Activated T-cell treated with anti-CD3 and anti-CD28 coated beads, Interleukin-2, amount 50 U/mL, for 4 hours (primary cell): ENCODE measurements around the gene SUPT20H. TPM values are rescaled to one million over a fixed set of nuclear protein-coding genes. Genes with fewer than 3 reads are reported as not detected.
"Not testable (repeated sequence)": the region's sequence is repeated elsewhere in the genome, so short reads cannot be mapped to it uniquely, and the experiment has no call there.

ENCODE experiments used
- ATAC-seq, 2 donors: fragments of 200-7000 bp; cut with Tn5 transposase; one replicate each; pipeline ENCODE4 v1.10.0; 2021
- DNase-seq: peaks from one replicate; pipeline ENCODE4 v3.0.0-alpha.2; 2020
- H3K27me3 Mint-ChIP-seq: one replicate; pipeline ENCODE4 v1.8.0; 2021; ENCODE audit warnings: low read depth, mixed read lengths
- H3K36me3 Mint-ChIP-seq: one replicate; pipeline ENCODE4 v1.8.0; 2022; ENCODE audit warnings: mixed read lengths; ENCODE audit not compliant: insufficient read depth
- H3K4me1 Mint-ChIP-seq: one replicate; pipeline ENCODE4 v1.8.0; 2021; ENCODE audit warnings: low read depth, mixed read lengths
- H3K4me3 Mint-ChIP-seq: one replicate; pipeline ENCODE4 v1.8.0; 2021; ENCODE audit warnings: mild to moderate bottlenecking, moderate library complexity, mixed read lengths
- H3K9me3 Mint-ChIP-seq: one replicate; pipeline ENCODE4 v1.8.0; 2021; ENCODE audit warnings: mixed read lengths
- total RNA-seq, 3 donors: library from RNA; stranded (reverse); gene quantifications; one replicate each; pipeline ENCODE4 v1.2.1, GENCODE V29; 2021

Gene SUPT20H
- total RNA-seq, 3 donors from 2014 or later: 44.4 to 51.8 (median 45.6) TPM

DNA sequence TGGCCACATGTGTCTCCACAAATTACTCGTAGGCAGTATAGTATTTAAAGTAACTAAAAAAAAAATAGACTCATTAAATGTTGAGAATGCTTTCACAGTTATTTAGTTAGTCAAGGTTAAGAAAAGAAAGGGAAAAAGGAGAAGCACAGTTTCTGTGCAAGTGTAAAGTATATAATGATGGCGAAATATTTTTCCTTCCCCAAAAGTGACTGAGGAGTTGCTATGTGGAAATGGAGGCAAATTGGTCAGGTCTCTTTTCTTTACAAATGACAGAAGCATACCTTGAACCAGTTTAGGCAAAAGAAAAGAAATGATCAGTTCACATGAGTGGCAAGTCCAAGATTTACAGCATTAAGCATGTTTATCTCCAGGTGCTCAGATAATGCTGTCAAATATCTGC is 28.0 kb upstream of the SUPT20H start:
- ATAC-seq (no peak), DNase-seq (no peak)
- no peaks in the 10 kb centered on the region for H3K36me3 Mint-ChIP-seq
- no peak overlapping the region for H3K4me3 Mint-ChIP-seq
- no peaks in the 10 kb centered on the region for H3K4me1 Mint-ChIP-seq
- no peaks in the 10 kb centered on the region for H3K9me3 Mint-ChIP-seq
- H3K27me3 Mint-ChIP-seq: peaks cover 2% of the 10 kb centered on the region

DNA sequence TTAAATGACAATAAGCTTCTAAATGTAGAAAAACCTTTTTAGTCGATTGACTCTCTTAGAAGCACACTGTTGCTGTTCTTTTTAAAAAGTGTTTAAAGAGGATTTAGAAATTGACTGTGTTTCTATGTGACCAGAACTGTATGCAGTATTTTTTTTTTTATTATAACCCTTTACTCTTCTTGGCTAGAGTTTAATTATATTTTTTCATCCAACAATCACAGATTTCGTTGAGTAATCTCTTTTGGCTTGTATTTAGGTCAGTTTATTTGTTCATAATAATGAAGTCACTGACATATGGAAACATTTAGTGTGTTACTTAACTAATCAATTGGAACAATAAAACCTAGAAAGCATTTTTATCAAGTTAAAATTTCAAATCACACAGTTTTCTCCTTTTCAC is 26.1 kb upstream of the SUPT20H start:
- Mint-ChIP-seq H3K4me3 (no peak overlapping the region), H3K36me3 (no peaks in the 10 kb centered on the region), H3K9me3 (no peaks in the 10 kb centered on the region), H3K27me3 (peaks cover 3% of the 10 kb centered on the region), H3K4me1 (no peaks in the 10 kb centered on the region)
- DNase-seq: no peak
- no peak for ATAC-seq

DNA sequence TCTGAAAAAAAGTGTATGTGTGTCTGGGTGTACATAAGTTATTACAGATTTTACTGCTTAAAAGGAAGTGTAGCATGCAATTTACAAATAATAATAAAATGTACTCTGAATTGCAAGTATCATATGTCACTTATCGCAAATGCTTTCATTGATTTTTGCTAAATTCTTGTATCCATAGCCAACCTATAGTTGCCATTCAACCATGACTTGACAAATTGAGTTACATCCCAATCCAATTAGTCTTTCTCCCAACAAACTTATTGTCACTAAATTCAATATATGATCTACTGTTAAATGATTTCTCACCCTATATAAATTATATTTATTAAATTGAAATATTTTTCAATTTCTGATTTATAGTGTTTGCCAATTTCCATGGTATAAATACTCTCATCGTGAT is 17.3 kb upstream of the SUPT20H start:
- Mint-ChIP-seq H3K4me3 (no peak overlapping the region), H3K4me1 (no peaks in the 10 kb centered on the region), H3K27me3 (peaks cover 2% of the 10 kb centered on the region), H3K36me3 (no peaks in the 10 kb centered on the region), H3K9me3 (no peaks in the 10 kb centered on the region)
- ATAC-seq (no peak), DNase-seq (no peak)

DNA sequence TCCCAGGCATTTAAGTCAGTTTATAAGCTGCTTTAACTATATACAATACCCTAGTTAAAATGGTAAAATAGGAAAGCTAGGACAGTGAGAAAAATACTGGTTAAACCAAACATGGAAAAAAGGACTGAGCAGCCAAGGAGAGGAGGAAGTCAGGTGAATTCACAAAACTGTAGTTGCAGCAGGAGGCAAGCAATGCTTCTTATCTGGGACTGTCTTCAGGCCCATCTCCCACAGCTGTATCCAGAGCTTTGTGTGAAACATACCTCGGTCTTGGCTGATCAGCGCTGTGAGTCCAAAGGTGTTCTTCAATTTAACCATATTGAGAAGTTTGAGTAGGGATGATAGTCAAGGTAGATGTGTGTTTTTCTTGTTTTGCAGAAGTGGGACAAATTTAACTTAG is 15.7 kb upstream of the SUPT20H start:
- Mint-ChIP-seq H3K9me3 (no peaks in the 10 kb centered on the region), H3K36me3 (no peaks in the 10 kb centered on the region), H3K4me3 (no peak overlapping the region), H3K4me1 (no peaks in the 10 kb centered on the region), H3K27me3 (peaks cover 3% of the 10 kb centered on the region)
- ATAC-seq: no peak
- DNase-seq: no peak

DNA sequence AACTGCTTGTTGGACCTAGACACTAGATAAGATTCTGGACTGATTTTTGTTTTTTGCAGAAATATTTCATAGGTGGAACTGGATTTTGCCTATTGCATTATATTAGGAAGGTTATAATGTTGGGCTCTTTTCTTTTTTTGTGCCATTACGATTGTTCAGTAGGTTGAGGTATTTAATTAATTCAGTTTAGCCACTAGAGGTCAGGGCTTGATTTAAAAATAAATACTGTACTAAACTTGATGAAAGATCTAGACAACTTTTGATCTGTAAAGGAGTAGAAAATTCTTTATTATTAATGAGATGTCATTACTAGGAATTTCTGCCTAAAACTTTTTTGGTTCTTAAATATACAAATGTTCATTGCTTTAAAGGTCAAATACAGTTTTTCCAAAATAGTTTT is 15.2 kb upstream of the SUPT20H start:
- ATAC-seq (no peak), DNase-seq (no peak)
- H3K27me3 Mint-ChIP-seq: peaks cover 3% of the 10 kb centered on the region
- H3K36me3 Mint-ChIP-seq: no peaks in the 10 kb centered on the region
- H3K4me1 Mint-ChIP-seq: no peaks in the 10 kb centered on the region
- H3K4me3 Mint-ChIP-seq: no peak overlapping the region
- H3K9me3 Mint-ChIP-seq: no peaks in the 10 kb centered on the region

DNA sequence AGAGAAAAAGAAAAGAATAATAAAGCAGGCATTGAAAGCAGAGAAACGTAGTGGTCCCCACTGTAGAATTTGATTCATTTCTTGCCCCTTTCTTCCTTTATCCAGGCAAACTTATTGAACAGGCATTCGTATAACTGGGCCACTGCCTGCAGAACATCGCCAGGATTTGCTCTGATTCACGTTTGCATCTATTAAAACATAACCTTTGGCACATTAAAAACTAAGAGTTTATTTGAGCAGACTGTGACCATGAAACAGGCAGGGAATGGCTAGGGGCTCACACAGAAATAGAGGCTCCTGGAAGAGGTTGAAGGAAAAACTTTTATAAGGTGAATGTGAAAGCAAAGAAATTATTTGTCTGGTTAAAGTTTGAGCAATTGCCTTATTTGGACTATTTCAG is 12.5 kb upstream of the SUPT20H start:
- Mint-ChIP-seq H3K9me3 (no peaks in the 10 kb centered on the region), H3K4me3 (no peak overlapping the region), H3K36me3 (no peaks in the 10 kb centered on the region), H3K27me3 (peaks cover 3% of the 10 kb centered on the region), H3K4me1 (no peaks in the 10 kb centered on the region)
- DNase-seq: no peak
- no peak for ATAC-seq

DNA sequence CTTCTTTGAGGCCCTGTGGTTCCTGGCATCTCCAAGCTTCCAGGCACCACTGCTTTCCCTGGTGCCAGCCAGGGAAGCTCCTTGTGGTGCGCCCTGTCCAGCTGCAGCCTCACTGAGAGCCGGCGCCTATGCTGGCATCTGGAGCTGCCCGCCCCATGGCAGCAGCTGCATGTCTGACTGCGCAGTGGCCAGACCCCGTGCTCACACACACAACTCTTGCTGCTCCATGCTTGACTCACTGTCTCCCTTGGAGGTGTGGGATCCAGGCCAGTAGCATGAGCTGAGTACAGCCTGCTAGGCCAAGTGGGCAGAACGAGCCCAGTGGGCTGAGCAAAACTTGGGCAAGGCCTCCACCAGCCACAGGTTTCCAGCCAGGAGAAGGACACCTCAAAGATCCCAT is 11.5 kb upstream of the SUPT20H start:
- H3K27me3 Mint-ChIP-seq: peaks cover 3% of the 10 kb centered on the region
- DNase-seq (no peak), ATAC-seq (no peak)
- no peaks in the 10 kb centered on the region for H3K36me3 Mint-ChIP-seq
- no peaks in the 10 kb centered on the region for H3K9me3 Mint-ChIP-seq
- no peak overlapping the region for H3K4me3 Mint-ChIP-seq
- no peaks in the 10 kb centered on the region for H3K4me1 Mint-ChIP-seq

DNA sequence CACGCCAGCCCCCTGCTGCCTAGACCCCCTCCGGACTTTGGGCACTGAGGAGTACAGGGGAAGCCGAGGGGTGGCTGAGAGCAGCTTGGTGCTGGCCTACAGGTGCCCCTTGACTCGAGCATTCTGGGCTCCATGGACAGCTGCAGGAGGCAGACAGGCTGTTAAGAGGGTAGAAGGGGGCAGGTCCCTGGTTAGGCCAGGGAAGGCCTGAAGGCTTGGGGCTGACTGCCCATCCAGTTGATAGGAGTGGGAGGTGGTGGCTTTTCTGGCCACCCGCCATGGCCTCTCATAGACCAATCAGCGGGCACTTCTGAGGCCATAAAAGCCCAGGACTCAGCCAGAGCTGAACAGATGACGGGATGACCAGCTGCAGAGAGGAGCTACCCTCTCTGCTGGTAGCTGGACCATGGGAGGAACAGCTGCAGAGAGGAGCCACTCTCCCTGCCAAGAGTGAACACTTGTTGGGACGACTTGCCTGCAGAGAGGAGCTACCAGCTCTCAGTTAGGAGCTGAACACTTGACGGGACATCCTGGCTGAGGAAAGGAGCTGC is 10.7 kb upstream of the SUPT20H start:
- ATAC-seq: no peak
- no peaks in the 10 kb centered on the region for H3K9me3 Mint-ChIP-seq
- DNase-seq: no peak
- H3K4me1 Mint-ChIP-seq: no peaks in the 10 kb centered on the region
- H3K4me3 Mint-ChIP-seq: no peak overlapping the region
- H3K36me3 Mint-ChIP-seq: no peaks in the 10 kb centered on the region
- peaks cover 3% of the 10 kb centered on the region for H3K27me3 Mint-ChIP-seq

DNA sequence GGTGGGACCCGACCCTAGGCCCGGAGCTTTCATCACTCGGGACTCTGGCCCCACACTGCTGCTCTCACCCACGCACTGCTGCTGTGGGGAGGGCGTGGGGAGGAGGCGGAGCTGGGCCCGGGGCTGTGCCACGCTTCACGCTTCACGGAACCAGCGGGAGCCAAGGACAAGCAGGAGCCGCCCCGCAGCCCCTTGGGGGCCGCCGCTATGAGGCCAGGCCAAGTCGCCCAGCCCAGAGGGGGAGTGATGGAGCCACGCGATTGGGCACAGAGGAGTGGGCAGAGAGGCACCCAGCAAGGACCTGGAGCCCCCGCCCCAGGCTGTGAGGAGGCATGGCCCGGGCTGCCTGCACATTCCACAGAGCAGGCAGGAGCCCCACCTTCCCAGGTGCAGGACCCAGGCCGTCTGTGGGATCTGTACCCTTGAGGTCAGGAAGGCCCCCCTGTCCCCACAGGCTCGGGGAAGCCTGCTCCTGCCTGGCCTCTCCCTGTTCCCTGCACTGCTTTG is 10.2 kb upstream of the SUPT20H start:
- no peak for ATAC-seq
- H3K9me3 Mint-ChIP-seq: no peaks in the 10 kb centered on the region
- H3K36me3 Mint-ChIP-seq: no peaks in the 10 kb centered on the region
- no peak overlapping the region for H3K4me3 Mint-ChIP-seq
- DNase-seq: no peak
- peaks cover 3% of the 10 kb centered on the region for H3K27me3 Mint-ChIP-seq
- H3K4me1 Mint-ChIP-seq: no peaks in the 10 kb centered on the region

DNA sequence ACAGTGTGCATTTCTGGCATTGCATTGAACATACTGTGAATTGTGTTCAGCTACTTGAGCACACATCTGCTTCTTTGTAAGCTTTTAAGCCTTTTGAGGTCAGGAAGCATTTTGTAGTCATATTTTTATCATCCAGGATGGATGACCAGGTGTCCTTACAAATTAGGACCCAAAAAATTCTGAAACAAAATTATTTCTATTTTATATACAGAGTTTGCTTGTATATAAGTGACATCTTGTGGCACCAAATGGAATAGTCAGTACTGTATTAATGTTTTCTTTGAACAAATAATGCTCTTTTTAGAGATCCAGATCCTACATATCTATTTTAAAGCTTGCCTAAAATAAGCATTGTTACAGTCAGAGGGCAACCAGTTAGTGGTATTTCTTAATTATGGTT is 9.5 kb upstream of the SUPT20H start:
- Mint-ChIP-seq H3K9me3 (no peaks in the 10 kb centered on the region), H3K36me3 (no peaks in the 10 kb centered on the region), H3K27me3 (peaks cover 3% of the 10 kb centered on the region), H3K4me3 (no peak overlapping the region), H3K4me1 (no peaks in the 10 kb centered on the region)
- ATAC-seq (no peak), DNase-seq (no peak)

DNA sequence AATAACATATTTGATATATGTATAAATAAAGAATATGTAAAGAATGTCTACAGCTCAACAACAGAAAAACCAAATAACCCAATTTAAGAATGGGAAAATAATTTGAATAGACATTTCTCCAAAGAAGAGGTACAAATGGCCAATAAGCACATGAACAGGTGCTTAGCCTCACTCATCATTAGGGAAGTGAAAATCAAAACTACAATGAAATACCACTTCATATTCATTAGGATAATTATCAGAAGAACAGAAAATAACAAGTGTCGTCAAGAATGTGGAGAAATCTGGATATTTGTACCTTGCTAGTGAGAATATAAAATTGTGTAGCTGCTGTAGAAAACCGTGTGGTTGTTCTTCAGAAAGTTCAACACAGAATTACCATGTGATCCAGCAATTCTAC is 8.4 kb upstream of the SUPT20H start:
- no peak for DNase-seq
- Mint-ChIP-seq H3K4me1 (no peaks in the 10 kb centered on the region), H3K27me3 (peaks cover 3% of the 10 kb centered on the region), H3K36me3 (no peaks in the 10 kb centered on the region), H3K9me3 (no peaks in the 10 kb centered on the region), H3K4me3 (no peak overlapping the region)
- ATAC-seq: no peak

DNA sequence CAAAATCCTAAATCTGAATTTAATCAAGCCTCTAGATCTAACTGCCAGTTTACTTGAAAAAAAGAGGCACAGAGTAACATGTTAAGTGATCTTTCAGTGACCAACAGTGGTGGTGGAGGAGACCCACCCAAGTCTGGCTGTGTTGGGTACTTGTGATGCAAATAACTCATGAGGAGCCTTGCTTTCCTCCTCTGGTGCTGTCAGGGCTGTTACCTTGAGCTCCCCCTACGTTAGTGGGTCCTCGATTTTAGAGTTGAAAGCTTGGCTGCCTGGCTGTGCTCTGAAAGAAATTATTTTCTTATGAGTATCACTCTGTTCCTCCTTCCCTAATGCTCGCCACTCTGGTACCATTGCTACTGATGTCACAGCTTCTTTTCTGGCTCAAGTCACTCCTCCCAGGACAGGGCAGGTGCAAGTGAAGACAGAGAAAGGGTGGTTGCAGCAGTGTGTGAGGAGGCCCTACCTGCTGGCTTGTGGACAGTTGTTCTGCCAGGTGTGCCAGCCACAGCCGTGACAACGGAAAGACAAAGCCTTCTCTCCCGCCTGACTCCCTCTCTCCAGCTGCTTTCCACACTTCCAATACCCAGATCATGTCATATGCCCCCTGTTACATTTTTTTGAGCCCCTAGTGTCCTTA is 6.5 kb upstream of the SUPT20H start:
- Mint-ChIP-seq H3K36me3 (no peaks in the 10 kb centered on the region), H3K4me3 (no peak overlapping the region), H3K4me1 (no peaks in the 10 kb centered on the region), H3K27me3 (peaks cover 5% of the 10 kb centered on the region), H3K9me3 (no peaks in the 10 kb centered on the region)
- ATAC-seq: no peak
- no peak for DNase-seq

DNA sequence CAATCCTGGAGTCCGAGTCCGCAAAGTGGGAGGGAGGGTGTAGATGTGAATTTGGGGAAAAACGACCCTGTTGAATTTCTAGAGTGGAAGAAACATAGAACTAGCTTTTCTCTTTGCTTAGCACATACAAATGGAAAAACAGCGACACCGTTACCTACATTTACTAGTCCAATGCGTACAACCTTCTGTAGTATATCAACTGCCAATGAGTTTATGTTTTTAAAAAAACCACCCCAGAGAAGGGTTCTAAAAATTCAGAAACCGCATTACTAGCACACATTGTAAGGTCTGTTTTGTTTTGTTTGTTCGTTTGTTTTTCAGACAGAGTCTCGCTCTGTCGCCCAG is 332 bp upstream of the SUPT20H start:
- peaks cover 25% of the 10 kb centered on the region for H3K4me1 Mint-ChIP-seq
- ATAC-seq (peak; percentile 19 to 20), DNase-seq (no peak)
- peaks cover 1% of the 10 kb centered on the region for H3K27me3 Mint-ChIP-seq
- H3K36me3 Mint-ChIP-seq: peaks cover 9% of the 10 kb centered on the region
- H3K4me3 Mint-ChIP-seq: peak overlapping the region; percentile 92
- H3K9me3 Mint-ChIP-seq: no peaks in the 10 kb centered on the region

DNA sequence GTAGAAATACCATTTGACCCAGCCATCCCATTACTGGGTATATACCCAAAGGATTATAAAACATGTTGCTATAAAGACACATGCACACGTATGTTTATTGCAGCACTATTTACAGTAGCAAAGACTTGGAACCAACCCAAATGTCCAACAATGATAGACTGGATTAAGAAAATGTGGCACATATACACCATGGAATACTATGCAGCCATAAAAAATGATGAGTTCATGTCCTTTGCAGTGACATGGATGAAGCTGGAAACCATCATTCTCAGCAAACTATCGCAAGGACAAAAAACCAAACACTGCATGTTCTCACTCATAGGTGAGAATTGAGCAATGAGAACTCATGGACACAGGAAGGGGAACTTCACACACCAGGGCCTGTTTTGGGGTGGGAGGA is 3.3 kb downstream of the SUPT20H start:
- DNase-seq, H3K9me3 Mint-ChIP-seq, ATAC-seq, H3K4me3 Mint-ChIP-seq, H3K27me3 Mint-ChIP-seq: not testable (repeated sequence)
- Mint-ChIP-seq H3K36me3 (peaks cover 16% of the 10 kb centered on the region), H3K4me1 (peaks cover 53% of the 10 kb centered on the region)

DNA sequence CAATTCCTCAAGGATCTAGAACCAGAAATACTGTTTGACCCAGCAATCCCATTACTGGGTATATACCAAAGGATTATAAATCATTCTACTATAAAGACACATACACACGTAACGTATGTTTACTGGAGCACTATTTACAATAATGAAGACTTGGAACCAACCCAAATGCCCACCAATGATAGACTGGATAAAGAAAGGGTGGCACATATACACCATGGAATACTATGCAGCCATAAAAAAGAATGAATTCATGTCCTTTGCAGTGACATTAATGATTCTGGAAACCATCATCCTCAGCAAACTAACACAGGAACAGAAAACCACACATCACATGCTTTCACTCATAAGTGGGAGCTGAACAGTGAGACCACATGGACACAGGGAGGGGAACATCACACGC is 6.4 kb downstream of the SUPT20H start:
- not testable (repeated sequence) for H3K27me3 Mint-ChIP-seq, H3K4me3 Mint-ChIP-seq, ATAC-seq, DNase-seq, H3K9me3 Mint-ChIP-seq
- peaks cover 19% of the 10 kb centered on the region for H3K36me3 Mint-ChIP-seq
- peaks cover 50% of the 10 kb centered on the region for H3K4me1 Mint-ChIP-seq
